ENCODE results near the gene TICAM2.
"Not testable (repeated sequence)": the region's sequence is repeated elsewhere in the genome, so short reads cannot be mapped to it uniquely, and the experiment has no call there.

The TICAM2 gene, protein sequence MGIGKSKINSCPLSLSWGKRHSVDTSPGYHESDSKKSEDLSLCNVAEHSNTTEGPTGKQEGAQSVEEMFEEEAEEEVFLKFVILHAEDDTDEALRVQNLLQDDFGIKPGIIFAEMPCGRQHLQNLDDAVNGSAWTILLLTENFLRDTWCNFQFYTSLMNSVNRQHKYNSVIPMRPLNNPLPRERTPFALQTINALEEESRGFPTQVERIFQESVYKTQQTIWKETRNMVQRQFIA

DNA sequence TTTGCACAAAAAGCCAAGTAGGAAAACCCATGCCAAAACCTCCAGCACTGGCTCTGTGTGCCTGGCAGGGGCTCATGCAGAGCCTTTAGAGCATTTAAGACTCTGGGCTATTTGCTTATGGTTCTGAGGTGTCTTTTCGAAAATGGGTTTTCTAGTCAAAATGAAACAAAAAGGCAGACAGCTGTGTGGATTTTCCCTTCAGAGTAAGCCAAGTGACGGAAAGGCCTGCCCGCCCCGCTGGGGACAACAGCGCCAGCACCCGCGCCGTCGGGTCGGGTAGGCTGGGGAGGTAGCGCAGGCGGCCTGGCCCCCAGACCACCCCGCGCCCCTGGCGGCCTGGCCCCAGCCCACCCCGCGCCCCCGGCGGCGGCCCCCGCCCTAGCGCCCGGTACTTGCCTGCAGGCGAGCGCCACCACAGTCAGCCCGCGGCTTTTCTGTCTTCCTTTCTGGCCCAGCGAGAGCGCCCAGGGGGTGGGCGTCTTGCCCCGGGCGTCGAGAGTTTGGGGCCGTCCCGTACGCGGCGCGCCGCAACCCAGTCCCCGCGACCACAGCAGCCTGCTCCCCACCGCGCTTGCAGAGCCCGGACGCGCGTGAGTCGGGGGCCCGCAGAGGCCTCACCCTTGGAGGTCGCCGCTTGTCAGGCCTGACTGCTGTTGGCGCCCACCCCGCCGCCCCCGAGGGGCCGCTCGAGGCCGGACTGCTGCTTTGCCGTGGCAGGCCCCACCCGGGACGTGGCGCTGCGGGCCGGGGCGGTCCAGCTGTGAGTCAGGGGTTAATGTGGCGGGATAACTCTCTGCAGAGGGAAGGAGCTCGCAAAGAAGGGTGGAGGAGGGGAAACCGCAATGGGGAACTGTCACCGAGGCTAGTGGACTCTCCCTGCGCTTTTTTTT, at the start of gene TICAM2:
Gene TICAM2, minus strand, starts transcription at position 779 of the 890 bp plus-strand sequence. CDS start 21,223 bp downstream, outside the sequence.
- TF ChIP-seq, protein P1, sequence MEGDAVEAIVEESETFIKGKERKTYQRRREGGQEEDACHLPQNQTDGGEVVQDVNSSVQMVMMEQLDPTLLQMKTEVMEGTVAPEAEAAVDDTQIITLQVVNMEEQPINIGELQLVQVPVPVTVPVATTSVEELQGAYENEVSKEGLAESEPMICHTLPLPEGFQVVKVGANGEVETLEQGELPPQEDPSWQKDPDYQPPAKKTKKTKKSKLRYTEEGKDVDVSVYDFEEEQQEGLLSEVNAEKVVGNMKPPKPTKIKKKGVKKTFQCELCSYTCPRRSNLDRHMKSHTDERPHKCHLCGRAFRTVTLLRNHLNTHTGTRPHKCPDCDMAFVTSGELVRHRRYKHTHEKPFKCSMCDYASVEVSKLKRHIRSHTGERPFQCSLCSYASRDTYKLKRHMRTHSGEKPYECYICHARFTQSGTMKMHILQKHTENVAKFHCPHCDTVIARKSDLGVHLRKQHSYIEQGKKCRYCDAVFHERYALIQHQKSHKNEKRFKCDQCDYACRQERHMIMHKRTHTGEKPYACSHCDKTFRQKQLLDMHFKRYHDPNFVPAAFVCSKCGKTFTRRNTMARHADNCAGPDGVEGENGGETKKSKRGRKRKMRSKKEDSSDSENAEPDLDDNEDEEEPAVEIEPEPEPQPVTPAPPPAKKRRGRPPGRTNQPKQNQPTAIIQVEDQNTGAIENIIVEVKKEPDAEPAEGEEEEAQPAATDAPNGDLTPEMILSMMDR (IDR thresholded peaks at IDR 0.05; ENCODE audit: insufficient read depth, missing control alignments), result no peak
- FAIRE-seq (no peak), DNase-seq (ENCODE audit: insufficient read length, low spot score) (no peak)

DNA sequence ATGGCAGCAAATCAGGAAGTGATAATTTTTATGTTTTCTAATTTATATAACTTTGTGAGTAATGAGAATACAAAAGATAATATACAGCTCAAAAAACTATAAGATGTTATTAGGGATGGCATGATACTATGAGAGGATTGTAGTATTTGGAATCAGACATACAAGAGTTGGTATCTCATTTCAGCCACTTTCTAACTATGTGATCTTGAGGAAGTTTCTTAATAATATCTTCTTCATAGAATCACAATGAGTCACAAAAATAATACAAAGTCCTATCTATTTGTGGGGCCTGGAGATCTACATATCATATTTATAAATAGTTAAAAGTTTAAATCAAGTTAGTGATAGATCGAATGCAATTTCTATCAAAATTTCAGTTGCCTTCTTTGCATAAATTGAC, 47.3 kb upstream of the TICAM2 start:
- FAIRE-seq, result no peak
- no peak for DNase-seq (ENCODE audit: insufficient read length, low spot score)
- TF ChIP-seq, protein P1 (IDR thresholded peaks at IDR 0.05; ENCODE audit: insufficient read depth, missing control alignments), result no peak

DNA sequence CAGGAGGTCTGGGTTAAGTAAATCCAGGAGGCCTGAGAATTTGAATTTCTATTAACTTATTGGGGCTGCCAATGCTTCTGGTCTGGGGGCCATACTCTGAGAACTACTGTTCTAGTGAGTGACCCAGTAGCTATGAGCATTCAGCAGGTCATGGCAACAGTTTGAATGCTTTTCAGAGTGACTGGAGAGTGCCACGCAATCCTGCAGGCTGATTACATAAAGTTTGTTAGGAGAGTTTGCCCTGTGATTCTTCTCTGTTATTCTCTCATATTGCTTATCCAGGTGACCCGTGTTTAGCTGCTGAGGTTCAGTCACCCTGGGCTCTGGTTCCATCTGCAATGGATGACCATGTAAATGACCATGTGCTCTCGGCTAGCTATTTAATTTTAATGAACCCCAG, 45.8 kb upstream of the TICAM2 start:
- no peak for FAIRE-seq
- TF ChIP-seq, protein P1 (IDR thresholded peaks at IDR 0.05; ENCODE audit: insufficient read depth, missing control alignments), result no peak

DNA sequence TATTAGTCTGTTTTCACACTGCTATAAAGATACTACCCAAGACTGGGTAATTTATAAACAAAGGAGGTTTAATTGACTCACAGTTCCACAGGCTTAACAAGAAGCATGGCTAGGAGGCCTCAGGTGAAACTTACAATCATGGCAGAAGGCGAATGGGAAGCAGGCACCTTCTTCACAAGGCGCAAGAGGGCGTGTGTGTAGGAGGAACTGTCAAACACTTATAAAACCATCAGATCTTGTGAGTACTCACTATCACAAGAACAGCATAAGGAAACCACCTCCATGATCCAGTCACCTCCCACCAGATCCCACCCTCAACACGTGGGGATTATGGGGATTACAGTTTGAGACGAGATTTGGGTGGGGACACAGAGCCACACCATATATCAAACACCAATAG, 43.1 kb upstream of the TICAM2 start:
- not testable (repeated sequence) for DNase-seq (ENCODE audit: insufficient read length, low spot score); FAIRE-seq

More for the DNA sequence above, 45.8 kb upstream of the TICAM2 start:
- no peak for DNase-seq (ENCODE audit: insufficient read length, low spot score)

DNA sequence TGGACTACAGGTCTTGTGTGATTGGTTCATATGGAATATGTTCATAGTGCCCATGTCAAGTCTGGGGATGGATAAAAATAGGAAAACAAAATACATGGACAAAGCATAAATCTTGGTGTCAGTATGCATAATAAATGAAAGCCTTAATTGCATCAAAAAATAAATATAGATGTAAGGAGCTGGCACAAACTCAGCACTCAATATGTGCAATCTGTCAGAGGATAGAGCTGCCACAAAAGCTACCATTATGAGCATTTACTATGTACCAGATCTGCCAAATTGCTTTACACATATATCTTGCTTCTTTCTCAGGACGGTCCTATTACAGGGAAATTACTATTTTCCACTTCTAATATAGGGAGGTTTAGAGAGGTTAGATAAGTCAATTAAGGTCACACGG, 41.8 kb upstream of the TICAM2 start:
- TF ChIP-seq, protein P1 (IDR thresholded peaks at IDR 0.05; ENCODE audit: insufficient read depth, missing control alignments), result no peak
- FAIRE-seq (no peak), DNase-seq (ENCODE audit: insufficient read length, low spot score) (no peak)

DNA sequence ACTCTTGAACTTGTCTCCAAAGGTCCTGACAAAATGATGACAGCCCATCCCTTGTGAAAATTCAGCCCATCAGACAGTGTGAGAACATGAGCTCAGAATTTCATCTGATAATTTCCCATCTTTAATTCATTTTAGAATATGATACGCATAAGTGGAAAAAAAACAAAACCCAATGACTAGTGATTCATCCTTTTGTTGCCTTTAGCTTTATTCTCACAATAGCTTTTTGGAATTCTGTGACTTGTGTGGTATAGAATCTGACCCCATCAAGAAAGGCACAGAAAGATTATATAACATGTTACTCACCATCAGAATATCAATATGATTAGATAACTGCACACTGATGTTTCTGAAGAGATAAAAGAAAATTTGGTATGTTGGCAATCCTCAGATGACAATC, 39.7 kb upstream of the TICAM2 start:
- DNase-seq (ENCODE audit: insufficient read length, low spot score) (no peak), FAIRE-seq (no peak)
- TF ChIP-seq, protein P1 (IDR thresholded peaks at IDR 0.05; ENCODE audit: insufficient read depth, missing control alignments), result no peak

DNA sequence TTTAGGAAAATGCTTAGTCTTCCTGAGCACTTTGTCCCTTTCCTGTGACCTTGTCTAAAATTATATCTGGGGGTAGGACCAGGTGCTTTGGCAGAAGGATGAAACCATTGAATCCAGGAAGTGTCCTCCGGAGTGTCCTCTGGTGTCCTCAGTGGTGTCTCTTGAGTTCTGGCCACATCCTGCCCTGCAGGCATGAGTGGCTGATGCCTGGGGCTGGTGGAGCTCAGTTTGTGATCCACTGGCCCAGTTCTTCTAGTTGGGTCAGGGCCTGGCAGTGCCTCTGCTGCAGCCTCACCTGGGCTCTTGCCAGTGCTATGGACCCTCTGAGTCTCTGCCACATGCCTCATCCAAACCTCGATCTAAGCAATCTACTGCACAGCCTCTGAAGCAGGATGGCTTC, 38.0 kb upstream of the TICAM2 start:
- no peak for FAIRE-seq
- TF ChIP-seq, protein P1 (IDR thresholded peaks at IDR 0.05; ENCODE audit: insufficient read depth, missing control alignments), result no peak
- no peak for DNase-seq (ENCODE audit: insufficient read length, low spot score)
